Panc1 (cell line): Measurements from ENCODE around the gene NEO1. TPM values are rescaled to one million over a fixed set of nuclear protein-coding genes. Genes with fewer than 3 reads are reported as not detected.

Experiments
- ATAC-seq: fragments of 200-7000 bp; cut with Tn5 transposase; 2 replicates; pipeline ENCODE4 v1.9.1; 2020; ENCODE audit warnings: mild to moderate bottlenecking, moderate library complexity
- BruUV-seq: library from RNA; stranded (reverse); fragments of 400-500 nt; replicated peaks from 2 replicates; lab custom pipeline; 2021; lab: Mats Ljungman, UMichigan
- CTCF ChIA-PET: fragments of 300-600 bp; sonication (Branson Sonifier 250); formaldehyde crosslinking; loops from one replicate; lab custom pipeline; 2022; ENCODE audit warnings: antibody characterized with exemption; lab: Charles Lee
- POLR2A ChIA-PET: fragments of 300-600 bp; sonication (Branson Sonifier 250); formaldehyde crosslinking; loops from one replicate; lab custom pipeline; 2022; ENCODE audit warnings: antibody characterized with exemption; lab: Charles Lee
- DNase-seq: peaks from one replicate; pipeline ENCODE4 v3.0.0-alpha.2; 2010; ENCODE audit warnings: low read depth, low spot score
- H3K27ac ChIP-seq: 2 replicates; pipeline ENCODE4 v1.5.1; 2011; ENCODE audit warnings: mild to moderate bottlenecking, low read length, inconsistent platforms
- H3K27me3 ChIP-seq: fragments of 200-500 bp; sonication (Bioruptor generic); 2 replicates; pipeline ENCODE4 v1.6.0; 2014; ENCODE audit warnings: low read length, inconsistent platforms; ENCODE audit not compliant: control insufficient read depth, insufficient read depth
- H3K36me3 ChIP-seq: fragments of 200-500 bp; sonication (Bioruptor generic); 2 replicates; pipeline ENCODE4 v1.5.1; 2014; ENCODE audit warnings: inconsistent platforms, mild to moderate bottlenecking, low read length, moderate library complexity; ENCODE audit not compliant: control insufficient read depth, insufficient read depth
- H3K4me1 ChIP-seq: 2 replicates; pipeline ENCODE4 v1.5.1; 2011; ENCODE audit warnings: inconsistent platforms, mild to moderate bottlenecking, low read length, moderate library complexity; ENCODE audit not compliant: control insufficient read depth, insufficient read depth
- H3K4me3 ChIP-seq, 2 experiments: 2 replicates each; pipeline ENCODE4 v1.5.1; 2011 to 2012; ENCODE audit warnings: low read depth in 2 of 2, low read length in 2 of 2, mild to moderate bottlenecking in 2 of 2, inconsistent platforms in 1 of 2, moderate library complexity in 1 of 2
- H3K9me3 ChIP-seq: fragments of 200-500 bp; sonication (Bioruptor generic); 2 replicates; pipeline ENCODE4 v1.5.1; 2014; ENCODE audit warnings: low read depth, mild to moderate bottlenecking, inconsistent platforms, low read length, moderate library complexity; ENCODE audit not compliant: control insufficient read depth, insufficient read depth
- POLR2AphosphoS5 ChIP-seq: IDR thresholded peaks from 2 replicates; pipeline ENCODE4 v1.6.1; 2012; ENCODE audit warnings: mild to moderate bottlenecking, low read depth, low read length, moderate library complexity
- REST ChIP-seq, 2 experiments: IDR thresholded peaks; 2 replicates each; pipeline ENCODE4 v1.6.1; 2011 to 2012; ENCODE audit warnings: low read depth in 2 of 2, control low read depth in 1 of 2, low read length in 1 of 2, mild to moderate bottlenecking in 1 of 2, moderate library complexity in 1 of 2; ENCODE audit not compliant: insufficient read depth in 1 of 2
- SIN3A ChIP-seq: IDR thresholded peaks from 2 replicates; pipeline ENCODE4 v1.6.1; 2012; ENCODE audit warnings: low read depth, mild to moderate bottlenecking, low read length, moderate library complexity, borderline replicate concordance; ENCODE audit not compliant: insufficient read depth
- TCF7L2 ChIP-seq: IDR thresholded peaks from 2 replicates; pipeline ENCODE4 v1.6.1; 2011; ENCODE audit warnings: mild to moderate bottlenecking, low read depth, low read length, inconsistent platforms
- in situ Hi-C: cut with HindIII; loops from 2 replicates; pipeline ENCODE4 v1.10.0; 2016; ENCODE audit warnings: low sequenced_read_pairs, low pct_unique_long_range_greater_than_20kb
- intact Hi-C: fragments of 100-400 bp; cut with micrococcal nuclease; formaldehyde crosslinking; loops from one replicate; pipeline ENCODE4 v1.10.0; 2022; ENCODE audit not compliant: unreplicated experiment
- total RNA-seq: library from RNA; stranded (reverse); gene quantifications from one replicate; pipeline ENCODE4 v1.2.1, GENCODE V29; 2021; ENCODE audit not compliant: unreplicated experiment
- TF ChIP-seq, protein P1 (sequence below): fragments of 450-650 bp; IDR thresholded peaks from 2 replicates; pipeline ENCODE4 v1.5.1; 2017; ENCODE audit warnings: mild to moderate bottlenecking

Gene NEO1
- total RNA-seq, 1 experiment from 2014 or later: 7.5 TPM

DNA sequence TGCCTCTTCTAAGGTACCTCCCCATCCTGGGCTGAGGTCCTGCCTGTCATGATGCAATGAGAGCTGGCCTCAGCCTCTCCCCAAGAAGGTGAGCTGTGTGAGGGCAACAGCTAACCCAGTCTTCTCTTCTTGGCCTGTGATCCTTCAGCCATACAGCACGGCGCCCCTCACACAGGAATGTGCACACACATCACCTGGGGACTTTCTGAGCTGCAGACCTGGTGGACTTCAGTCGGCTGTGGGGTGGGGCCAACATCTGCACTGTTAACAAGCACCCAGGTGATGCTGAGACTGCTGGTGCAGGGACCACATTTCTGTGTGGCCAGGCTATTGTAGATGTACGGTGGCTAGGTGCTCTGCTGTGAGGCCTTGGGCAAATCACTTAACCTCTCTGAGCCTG, 302.0 kb downstream of the NEO1 start:
- intact Hi-C loops: no loop called here
- Histone ChIP-seq H3K36me3 (no peaks in the 10 kb centered on the region), H3K4me3 (no peak overlapping the region), H3K4me1 (no peaks in the 10 kb centered on the region), H3K9me3 (no peaks in the 10 kb centered on the region), H3K27me3 (peaks cover 2% of the 10 kb centered on the region; the same call in 1 of the 2 replicates), H3K27ac (no peak overlapping the region)
- BruUV-seq: no TSS peak
- POLR2A ChIA-PET: no interaction called here
- CTCF ChIA-PET: interaction anchor here (0.7 kb wide), 1 partner anchor 330 kb away, joined by 8 read pairs; no protein-coding TSS in a partner anchor
- no peak for ATAC-seq
- in situ Hi-C loops: no loop called here
- DNase-seq: no peak
- TF ChIP-seq SIN3A (no peak), TCF7L2 (no peak), POLR2AphosphoS5 (no peak), REST (IDR thresholded peaks at IDR 0.05; ENCODE audit: insufficient read depth in 1 of 2, low read depth in 2 of 2, low read length in 1 of 2) (no peak)
- TF ChIP-seq, protein P1, sequence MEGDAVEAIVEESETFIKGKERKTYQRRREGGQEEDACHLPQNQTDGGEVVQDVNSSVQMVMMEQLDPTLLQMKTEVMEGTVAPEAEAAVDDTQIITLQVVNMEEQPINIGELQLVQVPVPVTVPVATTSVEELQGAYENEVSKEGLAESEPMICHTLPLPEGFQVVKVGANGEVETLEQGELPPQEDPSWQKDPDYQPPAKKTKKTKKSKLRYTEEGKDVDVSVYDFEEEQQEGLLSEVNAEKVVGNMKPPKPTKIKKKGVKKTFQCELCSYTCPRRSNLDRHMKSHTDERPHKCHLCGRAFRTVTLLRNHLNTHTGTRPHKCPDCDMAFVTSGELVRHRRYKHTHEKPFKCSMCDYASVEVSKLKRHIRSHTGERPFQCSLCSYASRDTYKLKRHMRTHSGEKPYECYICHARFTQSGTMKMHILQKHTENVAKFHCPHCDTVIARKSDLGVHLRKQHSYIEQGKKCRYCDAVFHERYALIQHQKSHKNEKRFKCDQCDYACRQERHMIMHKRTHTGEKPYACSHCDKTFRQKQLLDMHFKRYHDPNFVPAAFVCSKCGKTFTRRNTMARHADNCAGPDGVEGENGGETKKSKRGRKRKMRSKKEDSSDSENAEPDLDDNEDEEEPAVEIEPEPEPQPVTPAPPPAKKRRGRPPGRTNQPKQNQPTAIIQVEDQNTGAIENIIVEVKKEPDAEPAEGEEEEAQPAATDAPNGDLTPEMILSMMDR: no peak
